GM19452 (cell line): ENCODE measurements around the gene CAGE1.
"Not testable (repeated sequence)": the region's sequence is repeated elsewhere in the genome, so short reads cannot be mapped to it uniquely, and the experiment has no call there.

ENCODE experiments used
- ATAC-seq: cut with Tn5 transposase; IDR thresholded peaks from one replicate; pipeline ENCODE4 v1.9.1; 2021; ENCODE audit not compliant: unreplicated experiment

Gene CAGE1

GRCh38 chr6:7341271-7341670 lies 48.3 kb downstream of the CAGE1 start:
- no peak for ATAC-seq

GRCh38 chr6:7339007-7339732 lies 50.4 kb downstream of the CAGE1 start:
- not testable (repeated sequence) for ATAC-seq

- no peak for ATAC-seq
Measured at GRCh38 chr6:7338031-7338430, 51.5 kb downstream of the CAGE1 start.

GRCh38 chr6:7335519-7335918 lies 54.0 kb downstream of the CAGE1 start:
- ATAC-seq: no peak

- no peak for ATAC-seq
Measured at GRCh38 chr6:7334685-7335084, 54.9 kb downstream of the CAGE1 start.

- no peak for ATAC-seq
Measured at GRCh38 chr6:7332090-7332745, 57.3 kb downstream of the CAGE1 start.

GRCh38 chr6:7331452-7331851 lies 58.1 kb downstream of the CAGE1 start:
- ATAC-seq: no peak

GRCh38 chr6:7328243-7328642 lies 61.3 kb downstream of the CAGE1 start:
- ATAC-seq: no peak

GRCh38 chr6:7325750-7326149 lies 63.8 kb downstream of the CAGE1 start:
- no peak for ATAC-seq

GRCh38 chr6:7324520-7324919 lies 65.0 kb downstream of the CAGE1 start:
- ATAC-seq: peak; percentile 69

- ATAC-seq: no peak
Measured at GRCh38 chr6:7323074-7323473, 66.5 kb downstream of the CAGE1 start.

GRCh38 chr6:7321866-7322265 lies 67.7 kb downstream of the CAGE1 start:
- not testable (repeated sequence) for ATAC-seq

- not testable (repeated sequence) for ATAC-seq
Measured at GRCh38 chr6:7319406-7319805, 70.1 kb downstream of the CAGE1 start.

- no peak for ATAC-seq
Measured at GRCh38 chr6:7317538-7317937, 72.0 kb downstream of the CAGE1 start.

GRCh38 chr6:7316658-7317533 lies 72.6 kb downstream of the CAGE1 start:
- no peak for ATAC-seq

GRCh38 chr6:7315948-7316365 lies 73.6 kb downstream of the CAGE1 start:
- ATAC-seq: no peak

- ATAC-seq: not testable (repeated sequence)
Measured at GRCh38 chr6:7315087-7315947, 74.2 kb downstream of the CAGE1 start.

GRCh38 chr6:7314414-7314813 lies 75.1 kb downstream of the CAGE1 start:
- ATAC-seq: no peak

- peak; percentile 2 for ATAC-seq
Measured at GRCh38 chr6:7313505-7314165, 75.9 kb downstream of the CAGE1 start.
